Measurements from ENCODE around the gene RNF5. TPM values are rescaled to one million over a fixed set of nuclear protein-coding genes. Genes with fewer than 3 reads are reported as not detected.

RNF5 gene
- total RNA-seq, 1 experiment from 2014 or later: 114 TPM

- Mint-ChIP-seq H3K4me1 (peaks cover 57% of the 10 kb centered on the region), H3K9me3 (no peaks in the 10 kb centered on the region), H3K36me3 (no peaks in the 10 kb centered on the region), H3K4me3 (peak overlapping the region; percentile 95), H3K27ac (peak overlapping the region; percentile 99), H3K27me3 (ENCODE audit: low read depth) (peaks cover 3% of the 10 kb centered on the region; the same call in 1 of the 2 replicates)
- POLR2A ChIA-PET: interaction anchor here (0.6 to 1.9 kb wide), 12 partner anchors 10 to 922 kb away, joined by 3 to 25 read pairs (median 4); partner anchors contain the start of genes AGPAT1, FKBPL, PRRT1 and RNF5
- DNase-seq (ENCODE audit: low spot score): no peak
- no peak for ATAC-seq
- CTCF ChIA-PET: interaction anchor here (0.6 to 1.8 kb wide), 33 partner anchors 9 to 758 kb away, joined by 3 to 30 read pairs (median 6); partner anchors contain the start of genes AGPAT1, EHMT2, FKBPL and HLA-DMA
- TF ChIP-seq, protein P1, sequence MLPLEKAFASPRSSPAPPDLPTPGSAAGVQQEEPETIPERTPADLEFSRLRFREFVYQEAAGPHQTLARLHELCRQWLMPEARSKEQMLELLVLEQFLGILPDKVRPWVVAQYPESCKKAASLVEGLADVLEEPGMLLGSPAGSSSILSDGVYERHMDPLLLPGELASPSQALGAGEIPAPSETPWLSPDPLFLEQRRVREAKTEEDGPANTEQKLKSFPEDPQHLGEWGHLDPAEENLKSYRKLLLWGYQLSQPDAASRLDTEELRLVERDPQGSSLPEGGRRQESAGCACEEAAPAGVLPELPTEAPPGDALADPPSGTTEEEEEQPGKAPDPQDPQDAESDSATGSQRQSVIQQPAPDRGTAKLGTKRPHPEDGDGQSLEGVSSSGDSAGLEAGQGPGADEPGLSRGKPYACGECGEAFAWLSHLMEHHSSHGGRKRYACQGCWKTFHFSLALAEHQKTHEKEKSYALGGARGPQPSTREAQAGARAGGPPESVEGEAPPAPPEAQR (CRISPR knock-in tag; IDR thresholded peaks at IDR 0.05): no peak
- TF ChIP-seq MYBL2 (CRISPR knock-in tag; IDR thresholded peaks at IDR 0.05) (peak; percentile 23; the same call in 1 of the 2 replicates), NFYB (CRISPR knock-in tag; conservative IDR thresholded peaks at IDR 0.05; ENCODE audit: low read depth) (peak; percentile 49), PREB (CRISPR knock-in tag; IDR thresholded peaks at IDR 0.05; ENCODE audit: borderline replicate concordance) (no peak), TEAD1 (CRISPR knock-in tag; IDR thresholded peaks at IDR 0.05) (peak; percentile 29; the same call in 1 of the 2 replicates), CTCF (IDR thresholded peaks at IDR 0.05) (peak; percentile 4; the same call in 1 of the 2 replicates)
- TF ChIP-seq, protein P2, sequence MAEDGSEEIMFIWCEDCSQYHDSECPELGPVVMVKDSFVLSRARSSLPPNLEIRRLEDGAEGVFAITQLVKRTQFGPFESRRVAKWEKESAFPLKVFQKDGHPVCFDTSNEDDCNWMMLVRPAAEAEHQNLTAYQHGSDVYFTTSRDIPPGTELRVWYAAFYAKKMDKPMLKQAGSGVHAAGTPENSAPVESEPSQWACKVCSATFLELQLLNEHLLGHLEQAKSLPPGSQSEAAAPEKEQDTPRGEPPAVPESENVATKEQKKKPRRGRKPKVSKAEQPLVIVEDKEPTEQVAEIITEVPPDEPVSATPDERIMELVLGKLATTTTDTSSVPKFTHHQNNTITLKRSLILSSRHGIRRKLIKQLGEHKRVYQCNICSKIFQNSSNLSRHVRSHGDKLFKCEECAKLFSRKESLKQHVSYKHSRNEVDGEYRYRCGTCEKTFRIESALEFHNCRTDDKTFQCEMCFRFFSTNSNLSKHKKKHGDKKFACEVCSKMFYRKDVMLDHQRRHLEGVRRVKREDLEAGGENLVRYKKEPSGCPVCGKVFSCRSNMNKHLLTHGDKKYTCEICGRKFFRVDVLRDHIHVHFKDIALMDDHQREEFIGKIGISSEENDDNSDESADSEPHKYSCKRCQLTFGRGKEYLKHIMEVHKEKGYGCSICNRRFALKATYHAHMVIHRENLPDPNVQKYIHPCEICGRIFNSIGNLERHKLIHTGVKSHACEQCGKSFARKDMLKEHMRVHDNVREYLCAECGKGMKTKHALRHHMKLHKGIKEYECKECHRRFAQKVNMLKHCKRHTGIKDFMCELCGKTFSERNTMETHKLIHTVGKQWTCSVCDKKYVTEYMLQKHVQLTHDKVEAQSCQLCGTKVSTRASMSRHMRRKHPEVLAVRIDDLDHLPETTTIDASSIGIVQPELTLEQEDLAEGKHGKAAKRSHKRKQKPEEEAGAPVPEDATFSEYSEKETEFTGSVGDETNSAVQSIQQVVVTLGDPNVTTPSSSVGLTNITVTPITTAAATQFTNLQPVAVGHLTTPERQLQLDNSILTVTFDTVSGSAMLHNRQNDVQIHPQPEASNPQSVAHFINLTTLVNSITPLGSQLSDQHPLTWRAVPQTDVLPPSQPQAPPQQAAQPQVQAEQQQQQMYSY (CRISPR knock-in tag; IDR thresholded peaks at IDR 0.05): peak; percentile 77
Observed at GRCh38 chr6:32194825-32195651, 16.8 kb downstream of the RNF5 start.

GRCh38 chr6:32195652-32195901 lies 17.4 kb downstream of the RNF5 start:
- Mint-ChIP-seq H3K27ac (no peak overlapping the region; the same call in 1 of the 2 replicates), H3K27me3 (ENCODE audit: low read depth) (peaks cover 3% of the 10 kb centered on the region; the same call in 1 of the 2 replicates), H3K9me3 (no peaks in the 10 kb centered on the region), H3K36me3 (no peaks in the 10 kb centered on the region), H3K4me3 (peak overlapping the region; percentile 95), H3K4me1 (peaks cover 53% of the 10 kb centered on the region)
- ChIA-PET CTCF (interaction anchor here (0.6 to 1.8 kb wide), 35 partner anchors 10 to 758 kb away, joined by 3 to 30 read pairs (median 6); partner anchors contain the start of genes AGPAT1, EHMT2, FKBPL and HLA-DMA), POLR2A (interaction anchor here (0.5 to 1.9 kb wide), 13 partner anchors 9 to 921 kb away, joined by 3 to 25 read pairs (median 4); partner anchors contain the start of genes AGPAT1, FKBPL, PRRT1 and RNF5)
- DNase-seq (ENCODE audit: low spot score) (peak; percentile 100), ATAC-seq (peak; percentile 88)
- TF ChIP-seq ATF2 (CRISPR knock-in tag; IDR thresholded peaks at IDR 0.05; ENCODE audit: borderline replicate concordance, low read depth) (no peak), ZNF396 (CRISPR knock-in tag; IDR thresholded peaks at IDR 0.05; ENCODE audit: borderline replicate concordance) (no peak), NFATC4 (CRISPR knock-in tag; IDR thresholded peaks at IDR 0.05) (no peak), GABPB1 (CRISPR knock-in tag; IDR thresholded peaks at IDR 0.05) (peak; percentile 69), TEAD1 (CRISPR knock-in tag; IDR thresholded peaks at IDR 0.05) (no peak), IRF2 (CRISPR knock-in tag; IDR thresholded peaks at IDR 0.05; ENCODE audit: borderline replicate concordance, low read depth) (no peak), ZNF121 (CRISPR knock-in tag; IDR thresholded peaks at IDR 0.05) (no peak), MXD4 (CRISPR knock-in tag; IDR thresholded peaks at IDR 0.05; ENCODE audit: borderline replicate concordance) (no peak), KAT7 (CRISPR knock-in tag; IDR thresholded peaks at IDR 0.05; ENCODE audit: borderline replicate concordance) (no peak), FOXK1 (CRISPR knock-in tag; IDR thresholded peaks at IDR 0.05) (0 out of 2 replicates have a peak, but pooled peaks have one; percentile 38), ZNF671 (CRISPR knock-in tag; IDR thresholded peaks at IDR 0.05) (no peak)
- TF ChIP-seq, protein P3, sequence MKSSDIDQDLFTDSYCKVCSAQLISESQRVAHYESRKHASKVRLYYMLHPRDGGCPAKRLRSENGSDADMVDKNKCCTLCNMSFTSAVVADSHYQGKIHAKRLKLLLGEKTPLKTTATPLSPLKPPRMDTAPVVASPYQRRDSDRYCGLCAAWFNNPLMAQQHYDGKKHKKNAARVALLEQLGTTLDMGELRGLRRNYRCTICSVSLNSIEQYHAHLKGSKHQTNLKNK (CRISPR knock-in tag; IDR thresholded peaks at IDR 0.05): no peak
- TF ChIP-seq, protein P4, sequence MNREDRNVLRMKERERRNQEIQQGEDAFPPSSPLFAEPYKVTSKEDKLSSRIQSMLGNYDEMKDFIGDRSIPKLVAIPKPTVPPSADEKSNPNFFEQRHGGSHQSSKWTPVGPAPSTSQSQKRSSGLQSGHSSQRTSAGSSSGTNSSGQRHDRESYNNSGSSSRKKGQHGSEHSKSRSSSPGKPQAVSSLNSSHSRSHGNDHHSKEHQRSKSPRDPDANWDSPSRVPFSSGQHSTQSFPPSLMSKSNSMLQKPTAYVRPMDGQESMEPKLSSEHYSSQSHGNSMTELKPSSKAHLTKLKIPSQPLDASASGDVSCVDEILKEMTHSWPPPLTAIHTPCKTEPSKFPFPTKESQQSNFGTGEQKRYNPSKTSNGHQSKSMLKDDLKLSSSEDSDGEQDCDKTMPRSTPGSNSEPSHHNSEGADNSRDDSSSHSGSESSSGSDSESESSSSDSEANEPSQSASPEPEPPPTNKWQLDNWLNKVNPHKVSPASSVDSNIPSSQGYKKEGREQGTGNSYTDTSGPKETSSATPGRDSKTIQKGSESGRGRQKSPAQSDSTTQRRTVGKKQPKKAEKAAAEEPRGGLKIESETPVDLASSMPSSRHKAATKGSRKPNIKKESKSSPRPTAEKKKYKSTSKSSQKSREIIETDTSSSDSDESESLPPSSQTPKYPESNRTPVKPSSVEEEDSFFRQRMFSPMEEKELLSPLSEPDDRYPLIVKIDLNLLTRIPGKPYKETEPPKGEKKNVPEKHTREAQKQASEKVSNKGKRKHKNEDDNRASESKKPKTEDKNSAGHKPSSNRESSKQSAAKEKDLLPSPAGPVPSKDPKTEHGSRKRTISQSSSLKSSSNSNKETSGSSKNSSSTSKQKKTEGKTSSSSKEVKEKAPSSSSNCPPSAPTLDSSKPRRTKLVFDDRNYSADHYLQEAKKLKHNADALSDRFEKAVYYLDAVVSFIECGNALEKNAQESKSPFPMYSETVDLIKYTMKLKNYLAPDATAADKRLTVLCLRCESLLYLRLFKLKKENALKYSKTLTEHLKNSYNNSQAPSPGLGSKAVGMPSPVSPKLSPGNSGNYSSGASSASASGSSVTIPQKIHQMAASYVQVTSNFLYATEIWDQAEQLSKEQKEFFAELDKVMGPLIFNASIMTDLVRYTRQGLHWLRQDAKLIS (CRISPR knock-in tag; IDR thresholded peaks at IDR 0.05; ENCODE audit: borderline replicate concordance): no peak
